ENCODE measurements around the gene DUSP7.

GRCh38 chr3:52020796-52021195 lies 35.6 kb downstream of the DUSP7 start:
- TF ChIP-seq, protein P1, sequence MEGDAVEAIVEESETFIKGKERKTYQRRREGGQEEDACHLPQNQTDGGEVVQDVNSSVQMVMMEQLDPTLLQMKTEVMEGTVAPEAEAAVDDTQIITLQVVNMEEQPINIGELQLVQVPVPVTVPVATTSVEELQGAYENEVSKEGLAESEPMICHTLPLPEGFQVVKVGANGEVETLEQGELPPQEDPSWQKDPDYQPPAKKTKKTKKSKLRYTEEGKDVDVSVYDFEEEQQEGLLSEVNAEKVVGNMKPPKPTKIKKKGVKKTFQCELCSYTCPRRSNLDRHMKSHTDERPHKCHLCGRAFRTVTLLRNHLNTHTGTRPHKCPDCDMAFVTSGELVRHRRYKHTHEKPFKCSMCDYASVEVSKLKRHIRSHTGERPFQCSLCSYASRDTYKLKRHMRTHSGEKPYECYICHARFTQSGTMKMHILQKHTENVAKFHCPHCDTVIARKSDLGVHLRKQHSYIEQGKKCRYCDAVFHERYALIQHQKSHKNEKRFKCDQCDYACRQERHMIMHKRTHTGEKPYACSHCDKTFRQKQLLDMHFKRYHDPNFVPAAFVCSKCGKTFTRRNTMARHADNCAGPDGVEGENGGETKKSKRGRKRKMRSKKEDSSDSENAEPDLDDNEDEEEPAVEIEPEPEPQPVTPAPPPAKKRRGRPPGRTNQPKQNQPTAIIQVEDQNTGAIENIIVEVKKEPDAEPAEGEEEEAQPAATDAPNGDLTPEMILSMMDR (IDR thresholded peaks at IDR 0.05; ENCODE audit: poor library complexity) = no peak
- no peak for TF ChIP-seq EZH2 (IDR thresholded peaks at IDR 0.05; ENCODE audit: borderline replicate concordance)

Data from hepatocyte (in vitro differentiated cells).